CMK (cell line): Measurements from ENCODE around the gene NEU4.

Experiments
- DNase-seq: peaks from one replicate; pipeline ENCODE4 v3.0.0-alpha.2; 2010; ENCODE audit warnings: low read depth

The NEU4 gene

DNA sequence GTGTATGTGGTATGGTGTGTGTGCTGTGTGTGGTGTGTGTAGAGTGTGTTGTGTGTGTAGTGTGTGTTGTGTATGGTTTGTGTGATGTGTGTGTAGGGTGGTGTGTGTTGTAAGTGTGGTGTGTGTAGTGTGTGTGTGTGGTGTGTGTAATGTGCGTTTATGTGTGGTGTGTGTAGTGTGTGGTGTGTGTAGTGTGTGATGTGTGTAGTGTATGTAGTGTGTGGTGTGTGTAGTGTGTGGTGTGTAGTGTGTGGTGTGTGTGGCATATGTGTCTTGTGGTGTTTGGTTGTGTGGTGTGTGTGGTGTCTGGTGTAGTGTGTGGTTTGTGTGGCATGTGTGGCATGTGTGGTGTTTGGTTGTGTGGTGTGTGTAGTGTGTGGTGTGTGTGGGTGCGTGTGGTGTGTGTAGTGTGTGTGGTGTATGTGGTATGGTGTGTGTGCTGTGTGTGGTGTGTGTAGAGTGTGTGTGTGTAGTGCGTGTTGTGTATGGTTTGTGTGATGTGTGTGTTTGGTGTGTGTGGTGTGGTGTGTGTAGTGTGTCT lies 56.5 kb downstream of the NEU4 start:
- DNase-seq = no peak

GRCh38 chr2:241865957-241866789 lies 57.2 kb downstream of the NEU4 start:
- no peak for DNase-seq
